NB4 (cell line): Measurements from ENCODE around the gene NFIB.

Source experiments
- DNase-seq: peaks from one replicate; pipeline ENCODE4 v3.0.0; 2010; ENCODE audit warnings: low read depth
- H3K4me3 ChIP-seq: one replicate; pipeline ENCODE4 v1.5.1; 2011; ENCODE audit warnings: mild to moderate bottlenecking, low read depth, low read length, moderate library complexity
- MYC ChIP-seq: IDR thresholded peaks from 2 replicates; pipeline ENCODE4 v1.6.1; 2011; ENCODE audit warnings: low read depth, low read length
- POLR2A ChIP-seq: IDR thresholded peaks from 2 replicates; pipeline ENCODE4 v1.6.1; 2011; ENCODE audit warnings: mild to moderate bottlenecking; ENCODE audit not compliant: insufficient read length; ENCODE audit errors: extremely low read depth
- TF ChIP-seq, protein P1 (sequence below): IDR thresholded peaks from 2 replicates; pipeline ENCODE4 v1.6.1; 2011; ENCODE audit warnings: low read depth, low read length
- TF ChIP-seq, protein P2 (sequence below): IDR thresholded peaks from one replicate; pipeline ENCODE4 v1.5.1; 2012; ENCODE audit warnings: low read depth, low read length

The NFIB gene

DNA sequence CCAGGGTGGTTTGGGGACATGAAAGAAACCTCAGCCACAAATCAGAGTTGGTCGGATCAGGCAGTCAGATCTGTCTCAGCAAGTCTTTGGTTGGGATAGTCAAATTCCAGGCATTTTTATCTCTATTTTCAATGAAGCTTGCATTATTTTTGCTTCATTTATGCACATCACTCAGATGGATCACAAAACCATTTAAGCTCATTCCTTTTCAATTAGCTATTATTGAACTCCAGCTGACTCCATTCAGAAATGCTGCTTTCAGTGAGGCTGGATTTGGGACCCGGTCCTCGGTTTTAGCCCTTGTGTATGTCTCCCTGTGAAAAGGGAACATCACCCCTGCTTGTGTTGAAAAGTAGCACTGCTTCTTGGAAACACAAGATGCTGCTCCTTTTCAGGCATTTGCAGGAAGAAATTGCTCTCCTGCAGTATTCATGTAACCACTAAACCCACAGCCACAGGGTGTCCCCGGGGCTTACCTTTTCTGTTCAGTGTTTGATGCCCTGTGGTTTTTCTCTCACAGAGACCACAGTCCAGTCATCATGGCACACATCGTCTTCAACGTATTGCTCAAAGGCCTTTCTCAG, 232.9 kb downstream of the NFIB start:
- H3K4me3 ChIP-seq = no peak overlapping the region
- DNase-seq = peak; percentile 17
- TF ChIP-seq, protein P1, sequence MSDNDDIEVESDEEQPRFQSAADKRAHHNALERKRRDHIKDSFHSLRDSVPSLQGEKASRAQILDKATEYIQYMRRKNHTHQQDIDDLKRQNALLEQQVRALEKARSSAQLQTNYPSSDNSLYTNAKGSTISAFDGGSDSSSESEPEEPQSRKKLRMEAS = no peak
- TF ChIP-seq, protein P2, sequence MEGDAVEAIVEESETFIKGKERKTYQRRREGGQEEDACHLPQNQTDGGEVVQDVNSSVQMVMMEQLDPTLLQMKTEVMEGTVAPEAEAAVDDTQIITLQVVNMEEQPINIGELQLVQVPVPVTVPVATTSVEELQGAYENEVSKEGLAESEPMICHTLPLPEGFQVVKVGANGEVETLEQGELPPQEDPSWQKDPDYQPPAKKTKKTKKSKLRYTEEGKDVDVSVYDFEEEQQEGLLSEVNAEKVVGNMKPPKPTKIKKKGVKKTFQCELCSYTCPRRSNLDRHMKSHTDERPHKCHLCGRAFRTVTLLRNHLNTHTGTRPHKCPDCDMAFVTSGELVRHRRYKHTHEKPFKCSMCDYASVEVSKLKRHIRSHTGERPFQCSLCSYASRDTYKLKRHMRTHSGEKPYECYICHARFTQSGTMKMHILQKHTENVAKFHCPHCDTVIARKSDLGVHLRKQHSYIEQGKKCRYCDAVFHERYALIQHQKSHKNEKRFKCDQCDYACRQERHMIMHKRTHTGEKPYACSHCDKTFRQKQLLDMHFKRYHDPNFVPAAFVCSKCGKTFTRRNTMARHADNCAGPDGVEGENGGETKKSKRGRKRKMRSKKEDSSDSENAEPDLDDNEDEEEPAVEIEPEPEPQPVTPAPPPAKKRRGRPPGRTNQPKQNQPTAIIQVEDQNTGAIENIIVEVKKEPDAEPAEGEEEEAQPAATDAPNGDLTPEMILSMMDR = no peak
- TF ChIP-seq MYC (no peak), POLR2A (no peak)

DNA sequence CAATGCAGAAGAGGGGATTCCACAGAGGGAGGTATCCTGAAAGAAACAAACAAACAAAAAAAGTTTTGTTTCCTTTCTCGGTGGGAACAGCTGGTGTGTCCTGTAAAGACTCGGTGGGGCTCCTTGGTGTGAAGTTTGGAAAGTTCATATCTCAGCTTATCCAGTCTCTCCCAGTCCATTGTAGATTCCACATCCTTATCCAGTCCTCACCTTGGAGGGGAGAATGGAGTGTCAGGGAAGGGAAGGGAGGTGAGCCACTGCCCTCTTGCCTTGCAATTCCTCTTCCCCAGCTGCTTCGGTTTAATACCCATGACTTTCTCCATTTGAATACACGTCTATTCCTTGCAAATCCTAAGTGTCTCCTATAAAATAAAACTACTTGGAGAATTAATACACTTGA, 234.5 kb downstream of the NFIB start:
- no peak overlapping the region for H3K4me3 ChIP-seq
- TF ChIP-seq, protein P2 = no peak
- TF ChIP-seq, protein P1 = no peak
- no peak for TF ChIP-seq POLR2A
- no peak for TF ChIP-seq MYC
- no peak for DNase-seq

DNA sequence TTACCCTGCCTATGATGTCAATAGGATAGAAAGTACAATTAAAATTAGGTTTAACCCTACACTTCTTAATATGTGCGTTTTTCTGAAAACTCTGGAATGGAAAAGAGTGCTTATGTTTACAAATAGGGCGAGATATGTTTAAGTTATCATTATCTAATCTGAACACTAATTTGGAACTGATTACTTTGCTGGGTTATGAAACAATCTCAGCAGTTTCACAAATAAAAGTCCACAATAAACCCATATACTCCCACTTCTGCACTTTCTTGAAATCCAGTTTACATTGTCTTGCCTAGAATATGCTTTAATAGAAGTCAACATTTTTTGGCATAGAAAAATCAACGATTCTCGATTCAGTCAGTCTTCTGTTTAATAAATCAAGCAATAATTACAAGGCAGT, 236.3 kb downstream of the NFIB start:
- H3K4me3 ChIP-seq = no peak overlapping the region
- TF ChIP-seq, protein P2 = no peak
- TF ChIP-seq MYC = no peak
- TF ChIP-seq, protein P1 = no peak
- TF ChIP-seq POLR2A = no peak
- DNase-seq = no peak

DNA sequence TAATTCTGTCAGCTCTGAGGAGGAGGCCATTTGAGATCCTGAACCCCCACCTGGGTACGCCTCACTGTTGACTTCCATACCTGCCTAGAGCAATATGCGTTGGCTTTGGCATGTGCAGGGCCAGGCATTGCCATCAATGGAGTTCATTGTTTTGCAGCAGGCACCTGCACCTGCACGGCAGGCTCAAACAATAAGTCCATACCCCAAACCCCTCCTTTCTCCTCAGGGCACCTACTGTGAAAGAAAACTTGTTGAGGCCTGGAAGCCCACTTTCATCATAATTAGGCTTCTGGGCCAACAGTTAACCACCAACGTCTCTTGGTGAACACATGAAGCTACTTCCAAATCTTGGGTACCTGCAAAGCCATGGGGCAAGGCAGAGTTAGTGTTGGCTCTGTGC, 238.7 kb downstream of the NFIB start:
- no peak for DNase-seq
- TF ChIP-seq POLR2A = no peak
- TF ChIP-seq, protein P2 = no peak
- TF ChIP-seq, protein P1 = no peak
- no peak for TF ChIP-seq MYC
- no peak overlapping the region for H3K4me3 ChIP-seq

DNA sequence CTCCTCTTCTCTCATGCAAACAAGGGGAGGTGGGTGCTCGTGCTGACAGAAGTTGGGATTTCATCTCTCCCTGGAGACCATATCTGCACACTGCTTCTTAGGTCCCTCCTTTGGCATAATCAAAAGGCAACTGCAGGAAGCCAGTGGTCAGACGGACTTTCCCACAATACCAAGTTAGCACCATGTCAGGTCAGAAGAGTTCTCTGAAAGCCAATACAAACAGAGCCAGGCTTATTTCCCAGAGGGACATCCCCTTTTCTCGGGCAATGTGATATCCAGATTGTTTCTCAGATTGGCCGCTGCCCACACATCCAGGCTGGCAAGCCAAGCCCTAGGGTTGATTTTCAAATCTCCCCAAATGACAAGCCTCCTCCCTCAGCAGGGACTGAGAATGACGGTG, 241.1 kb downstream of the NFIB start:
- H3K4me3 ChIP-seq = no peak overlapping the region
- no peak for DNase-seq
- TF ChIP-seq POLR2A = no peak
- no peak for TF ChIP-seq MYC
- TF ChIP-seq, protein P2 = no peak
- TF ChIP-seq, protein P1 = no peak

DNA sequence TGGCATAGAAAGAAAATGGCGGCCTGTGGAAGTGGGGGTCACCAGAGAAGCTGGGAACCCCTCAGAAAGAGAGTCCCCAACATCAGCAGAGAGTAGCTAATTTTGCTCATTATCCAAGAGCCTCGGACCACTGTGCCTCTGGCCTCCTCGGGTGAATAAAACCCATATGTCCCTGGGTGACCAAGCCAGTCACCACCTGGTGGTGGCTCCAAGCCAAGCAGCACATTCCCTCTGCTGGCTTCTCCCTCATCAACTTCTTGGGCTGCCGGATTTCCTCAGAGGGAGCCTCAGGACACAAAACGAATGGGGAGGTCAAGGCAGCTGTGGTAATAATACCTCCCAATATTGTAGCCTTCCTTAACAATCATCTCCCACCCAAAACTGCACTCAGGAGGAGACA, 242.5 kb downstream of the NFIB start:
- TF ChIP-seq, protein P1 = no peak
- TF ChIP-seq POLR2A (no peak), MYC (no peak)
- TF ChIP-seq, protein P2 = no peak
- DNase-seq = no peak
- no peak overlapping the region for H3K4me3 ChIP-seq
